Stimulated activated CD8-positive, alpha-beta memory T cell treated with anti-CD3 and anti-CD28 coated beads, Interleukin-4, amount 100 ng/mL, for 4 hours (primary cell): Measurements from ENCODE around the gene UPK2.

Source experiments
- DNase-seq, 2 donors: peaks; one replicate each; pipeline ENCODE4 v3.0.0-alpha.2; 2020; ENCODE audit warnings: low read depth in 2 of 2, low spot score in 1 of 2

Gene UPK2

GRCh38 chr11:118917481-118918127 is 38.5 kb upstream of the UPK2 start:
- DNase-seq, result no peak

GRCh38 chr11:118918128-118918685 is 37.9 kb upstream of the UPK2 start:
- DNase-seq, result no peak

- DNase-seq, result no peak
Observed at GRCh38 chr11:118918686-118919280, 37.3 kb upstream of the UPK2 start.

GRCh38 chr11:118921121-118921928 is 34.8 kb upstream of the UPK2 start:
- DNase-seq, result no peak

GRCh38 chr11:118921929-118922744 is 34.0 kb upstream of the UPK2 start:
- no peak for DNase-seq

GRCh38 chr11:118922745-118923627 is 33.1 kb upstream of the UPK2 start:
- no peak for DNase-seq

- DNase-seq, result no peak
Observed at GRCh38 chr11:118923721-118924587, 32.1 kb upstream of the UPK2 start.

GRCh38 chr11:118924591-118925585 is 31.2 kb upstream of the UPK2 start:
- no peak for DNase-seq

- no peak for DNase-seq
Observed at GRCh38 chr11:118927554-118928100, 28.5 kb upstream of the UPK2 start.

- DNase-seq, result peak; percentile 83 to 89
Observed at GRCh38 chr11:118928101-118928869, 27.8 kb upstream of the UPK2 start.

GRCh38 chr11:118928870-118929500 is 27.1 kb upstream of the UPK2 start:
- DNase-seq, result no peak

- DNase-seq, result no peak
Observed at GRCh38 chr11:118929501-118930093, 26.5 kb upstream of the UPK2 start.

- peak; percentile 63 to 84 for DNase-seq
Observed at GRCh38 chr11:118930094-118930712, 25.9 kb upstream of the UPK2 start.

GRCh38 chr11:118931571-118931970 is 24.5 kb upstream of the UPK2 start:
- no peak for DNase-seq

- DNase-seq, result no peak
Observed at GRCh38 chr11:118933486-118933885, 22.6 kb upstream of the UPK2 start.

- DNase-seq, result no peak
Observed at GRCh38 chr11:118935376-118935775, 20.7 kb upstream of the UPK2 start.
